Measurements from ENCODE around the gene HAAO. TPM values are rescaled to one million over a fixed set of nuclear protein-coding genes. Genes with fewer than 3 reads are reported as not detected.

The HAAO gene
- total and polyA plus RNA-seq, 2 experiments from 2014 or later: 2.6 to 3.2 TPM

DNA sequence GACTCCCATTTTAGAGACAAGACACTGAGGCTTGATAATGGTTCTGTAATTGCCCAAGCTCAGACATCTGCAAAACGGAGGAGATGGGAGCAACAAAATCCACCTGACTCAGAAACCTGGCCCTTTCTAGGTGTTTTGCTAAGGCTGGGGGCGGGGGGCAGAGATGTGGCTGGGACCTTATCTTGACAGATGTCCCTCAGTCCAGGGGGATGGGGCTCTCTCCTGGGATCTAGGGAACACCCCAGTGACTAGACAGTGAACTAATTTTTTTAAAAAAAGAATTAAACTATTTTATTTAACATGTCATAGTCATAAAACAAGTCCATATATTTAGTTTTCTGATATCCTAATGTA is 32.0 kb upstream of the HAAO start:
- Histone ChIP-seq H3K27ac (ENCODE audit: low read depth) (no peak overlapping the region), H3K79me2 (replicated peaks; ENCODE audit: insufficient read depth) (no peaks in the 10 kb centered on the region), H3K36me3 (ENCODE audit: insufficient read depth) (no peaks in the 10 kb centered on the region), H3F3A (replicated peaks; ENCODE audit: low read depth) (no peaks in the 10 kb centered on the region), H2AFZ (no peak overlapping the region), H3K4me1 (ENCODE audit: insufficient read depth) (no peaks in the 10 kb centered on the region), H3K4me3 (no peak overlapping the region), H4K20me1 (replicated peaks; ENCODE audit: insufficient read depth) (no peaks in the 10 kb centered on the region), H3K9me2 (ENCODE audit: insufficient read depth) (no peaks in the 10 kb centered on the region), H3K27me3 (ENCODE audit: insufficient read depth) (peaks cover 5% of the 10 kb centered on the region; the same call in 1 of the 2 replicates), H3K4me2 (no peak overlapping the region)
- ATAC-seq: no peak
- H3K36me3 Mint-ChIP-seq (ENCODE audit: low read depth): no peaks in the 10 kb centered on the region
- no peak overlapping the region for H3K27ac Mint-ChIP-seq
- H3K27me3 Mint-ChIP-seq (ENCODE audit: insufficient read depth, low read depth, poor library complexity): peaks cover 16% of the 10 kb centered on the region
- no peak overlapping the region for H3K4me3 Mint-ChIP-seq
- peaks cover 4% of the 10 kb centered on the region; the same call in 2 of the 3 replicates for H3K4me1 Mint-ChIP-seq
- H3K9me3 Mint-ChIP-seq: no peaks in the 10 kb centered on the region
- TF ChIP-seq, protein P1, sequence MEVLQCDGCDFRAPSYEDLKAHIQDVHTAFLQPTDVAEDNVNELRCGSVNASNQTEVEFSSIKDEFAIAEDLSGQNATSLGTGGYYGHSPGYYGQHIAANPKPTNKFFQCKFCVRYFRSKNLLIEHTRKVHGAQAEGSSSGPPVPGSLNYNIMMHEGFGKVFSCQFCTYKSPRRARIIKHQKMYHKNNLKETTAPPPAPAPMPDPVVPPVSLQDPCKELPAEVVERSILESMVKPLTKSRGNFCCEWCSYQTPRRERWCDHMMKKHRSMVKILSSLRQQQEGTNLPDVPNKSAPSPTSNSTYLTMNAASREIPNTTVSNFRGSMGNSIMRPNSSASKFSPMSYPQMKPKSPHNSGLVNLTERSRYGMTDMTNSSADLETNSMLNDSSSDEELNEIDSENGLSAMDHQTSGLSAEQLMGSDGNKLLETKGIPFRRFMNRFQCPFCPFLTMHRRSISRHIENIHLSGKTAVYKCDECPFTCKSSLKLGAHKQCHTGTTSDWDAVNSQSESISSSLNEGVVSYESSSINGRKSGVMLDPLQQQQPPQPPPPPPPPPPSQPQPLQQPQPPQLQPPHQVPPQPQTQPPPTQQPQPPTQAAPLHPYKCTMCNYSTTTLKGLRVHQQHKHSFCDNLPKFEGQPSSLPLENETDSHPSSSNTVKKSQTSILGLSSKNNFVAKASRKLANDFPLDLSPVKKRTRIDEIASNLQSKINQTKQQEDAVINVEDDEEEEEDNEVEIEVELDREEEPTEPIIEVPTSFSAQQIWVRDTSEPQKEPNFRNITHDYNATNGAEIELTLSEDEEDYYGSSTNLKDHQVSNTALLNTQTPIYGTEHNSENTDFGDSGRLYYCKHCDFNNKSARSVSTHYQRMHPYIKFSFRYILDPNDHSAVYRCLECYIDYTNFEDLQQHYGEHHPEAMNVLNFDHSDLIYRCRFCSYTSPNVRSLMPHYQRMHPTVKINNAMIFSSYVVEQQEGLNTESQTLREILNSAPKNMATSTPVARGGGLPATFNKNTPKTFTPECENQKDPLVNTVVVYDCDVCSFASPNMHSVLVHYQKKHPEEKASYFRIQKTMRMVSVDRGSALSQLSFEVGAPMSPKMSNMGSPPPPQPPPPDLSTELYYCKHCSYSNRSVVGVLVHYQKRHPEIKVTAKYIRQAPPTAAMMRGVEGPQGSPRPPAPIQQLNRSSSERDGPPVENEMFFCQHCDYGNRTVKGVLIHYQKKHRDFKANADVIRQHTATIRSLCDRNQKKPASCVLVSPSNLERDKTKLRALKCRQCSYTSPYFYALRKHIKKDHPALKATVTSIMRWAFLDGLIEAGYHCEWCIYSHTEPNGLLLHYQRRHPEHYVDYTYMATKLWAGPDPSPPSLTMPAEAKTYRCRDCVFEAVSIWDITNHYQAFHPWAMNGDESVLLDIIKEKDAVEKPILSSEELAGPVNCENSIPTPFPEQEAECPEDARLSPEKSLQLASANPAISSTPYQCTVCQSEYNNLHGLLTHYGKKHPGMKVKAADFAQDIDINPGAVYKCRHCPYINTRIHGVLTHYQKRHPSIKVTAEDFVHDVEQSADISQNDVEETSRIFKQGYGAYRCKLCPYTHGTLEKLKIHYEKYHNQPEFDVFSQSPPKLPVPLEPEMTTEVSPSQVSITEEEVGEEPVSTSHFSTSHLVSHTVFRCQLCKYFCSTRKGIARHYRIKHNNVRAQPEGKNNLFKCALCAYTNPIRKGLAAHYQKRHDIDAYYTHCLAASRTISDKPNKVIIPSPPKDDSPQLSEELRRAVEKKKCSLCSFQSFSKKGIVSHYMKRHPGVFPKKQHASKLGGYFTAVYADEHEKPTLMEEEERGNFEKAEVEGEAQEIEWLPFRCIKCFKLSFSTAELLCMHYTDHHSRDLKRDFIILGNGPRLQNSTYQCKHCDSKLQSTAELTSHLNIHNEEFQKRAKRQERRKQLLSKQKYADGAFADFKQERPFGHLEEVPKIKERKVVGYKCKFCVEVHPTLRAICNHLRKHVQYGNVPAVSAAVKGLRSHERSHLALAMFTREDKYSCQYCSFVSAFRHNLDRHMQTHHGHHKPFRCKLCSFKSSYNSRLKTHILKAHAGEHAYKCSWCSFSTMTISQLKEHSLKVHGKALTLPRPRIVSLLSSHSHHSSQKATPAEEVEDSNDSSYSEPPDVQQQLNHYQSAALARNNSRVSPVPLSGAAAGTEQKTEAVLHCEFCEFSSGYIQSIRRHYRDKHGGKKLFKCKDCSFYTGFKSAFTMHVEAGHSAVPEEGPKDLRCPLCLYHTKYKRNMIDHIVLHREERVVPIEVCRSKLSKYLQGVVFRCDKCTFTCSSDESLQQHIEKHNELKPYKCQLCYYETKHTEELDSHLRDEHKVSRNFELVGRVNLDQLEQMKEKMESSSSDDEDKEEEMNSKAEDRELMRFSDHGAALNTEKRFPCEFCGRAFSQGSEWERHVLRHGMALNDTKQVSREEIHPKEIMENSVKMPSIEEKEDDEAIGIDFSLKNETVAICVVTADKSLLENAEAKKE (CRISPR knock-in tag; IDR thresholded peaks at IDR 0.05): no peak
- no peak for DNase-seq (ENCODE audit: low spot score)

DNA sequence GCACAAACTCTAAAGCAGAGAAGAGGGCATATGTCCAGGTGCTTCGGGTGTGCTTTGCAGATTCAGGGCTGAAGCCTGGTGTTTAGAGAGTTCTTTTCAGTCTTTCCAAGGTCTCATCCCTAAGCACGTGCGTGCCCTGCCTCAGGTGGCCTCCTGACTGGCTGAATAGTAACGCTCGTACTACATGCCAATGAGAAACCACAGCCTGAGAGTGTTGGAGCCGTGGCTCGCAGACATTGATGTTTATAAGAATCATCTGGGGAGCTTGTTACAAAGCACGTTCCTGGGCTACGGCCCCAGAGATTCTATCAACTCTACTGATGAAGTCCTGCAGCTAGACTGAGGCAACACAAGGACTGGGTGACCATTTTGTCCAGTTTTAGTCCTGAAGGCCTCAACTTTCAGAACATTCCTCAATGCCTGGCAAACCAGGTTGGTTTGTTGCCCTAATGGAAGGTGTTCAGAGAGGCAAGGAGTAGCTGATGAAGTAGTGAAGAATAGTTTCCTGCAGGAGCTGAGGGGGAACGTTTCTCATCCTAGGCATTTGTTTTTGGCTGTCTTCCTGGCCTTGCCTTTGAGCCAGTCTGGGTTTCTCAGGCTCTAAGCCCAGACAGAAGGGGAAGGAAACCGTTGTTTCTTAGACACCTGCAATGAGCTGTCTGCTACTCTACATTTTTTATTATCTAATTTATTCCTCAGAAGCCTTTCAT is 31.5 kb upstream of the HAAO start:
- Histone ChIP-seq H3K27me3 (ENCODE audit: insufficient read depth) (peaks cover 5% of the 10 kb centered on the region; the same call in 1 of the 2 replicates), H3F3A (replicated peaks; ENCODE audit: low read depth) (no peaks in the 10 kb centered on the region), H3K27ac (ENCODE audit: low read depth) (no peak overlapping the region), H4K20me1 (replicated peaks; ENCODE audit: insufficient read depth) (no peaks in the 10 kb centered on the region), H2AFZ (no peak overlapping the region), H3K9me2 (ENCODE audit: insufficient read depth) (no peaks in the 10 kb centered on the region), H3K36me3 (ENCODE audit: insufficient read depth) (no peaks in the 10 kb centered on the region), H3K4me3 (no peak overlapping the region), H3K4me2 (no peak overlapping the region), H3K4me1 (ENCODE audit: insufficient read depth) (no peaks in the 10 kb centered on the region), H3K79me2 (replicated peaks; ENCODE audit: insufficient read depth) (no peaks in the 10 kb centered on the region)
- Mint-ChIP-seq H3K9me3 (peaks cover 3% of the 10 kb centered on the region; the same call in 1 of the 3 replicates), H3K4me3 (no peak overlapping the region), H3K36me3 (ENCODE audit: low read depth) (no peaks in the 10 kb centered on the region), H3K4me1 (peaks cover 4% of the 10 kb centered on the region; the same call in 2 of the 3 replicates), H3K27me3 (ENCODE audit: insufficient read depth, low read depth, poor library complexity) (peaks cover 16% of the 10 kb centered on the region), H3K27ac (no peak overlapping the region)
- ATAC-seq (no peak), DNase-seq (ENCODE audit: low spot score) (no peak)
- TF ChIP-seq STAT1 (IDR thresholded peaks at IDR 0.05; ENCODE audit: unreplicated experiment): no peak
- TF ChIP-seq, protein P2, sequence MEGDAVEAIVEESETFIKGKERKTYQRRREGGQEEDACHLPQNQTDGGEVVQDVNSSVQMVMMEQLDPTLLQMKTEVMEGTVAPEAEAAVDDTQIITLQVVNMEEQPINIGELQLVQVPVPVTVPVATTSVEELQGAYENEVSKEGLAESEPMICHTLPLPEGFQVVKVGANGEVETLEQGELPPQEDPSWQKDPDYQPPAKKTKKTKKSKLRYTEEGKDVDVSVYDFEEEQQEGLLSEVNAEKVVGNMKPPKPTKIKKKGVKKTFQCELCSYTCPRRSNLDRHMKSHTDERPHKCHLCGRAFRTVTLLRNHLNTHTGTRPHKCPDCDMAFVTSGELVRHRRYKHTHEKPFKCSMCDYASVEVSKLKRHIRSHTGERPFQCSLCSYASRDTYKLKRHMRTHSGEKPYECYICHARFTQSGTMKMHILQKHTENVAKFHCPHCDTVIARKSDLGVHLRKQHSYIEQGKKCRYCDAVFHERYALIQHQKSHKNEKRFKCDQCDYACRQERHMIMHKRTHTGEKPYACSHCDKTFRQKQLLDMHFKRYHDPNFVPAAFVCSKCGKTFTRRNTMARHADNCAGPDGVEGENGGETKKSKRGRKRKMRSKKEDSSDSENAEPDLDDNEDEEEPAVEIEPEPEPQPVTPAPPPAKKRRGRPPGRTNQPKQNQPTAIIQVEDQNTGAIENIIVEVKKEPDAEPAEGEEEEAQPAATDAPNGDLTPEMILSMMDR (conservative IDR thresholded peaks at IDR 0.05; ENCODE audit: low read depth in 2 of 2): no peak
- TF ChIP-seq, protein P3, sequence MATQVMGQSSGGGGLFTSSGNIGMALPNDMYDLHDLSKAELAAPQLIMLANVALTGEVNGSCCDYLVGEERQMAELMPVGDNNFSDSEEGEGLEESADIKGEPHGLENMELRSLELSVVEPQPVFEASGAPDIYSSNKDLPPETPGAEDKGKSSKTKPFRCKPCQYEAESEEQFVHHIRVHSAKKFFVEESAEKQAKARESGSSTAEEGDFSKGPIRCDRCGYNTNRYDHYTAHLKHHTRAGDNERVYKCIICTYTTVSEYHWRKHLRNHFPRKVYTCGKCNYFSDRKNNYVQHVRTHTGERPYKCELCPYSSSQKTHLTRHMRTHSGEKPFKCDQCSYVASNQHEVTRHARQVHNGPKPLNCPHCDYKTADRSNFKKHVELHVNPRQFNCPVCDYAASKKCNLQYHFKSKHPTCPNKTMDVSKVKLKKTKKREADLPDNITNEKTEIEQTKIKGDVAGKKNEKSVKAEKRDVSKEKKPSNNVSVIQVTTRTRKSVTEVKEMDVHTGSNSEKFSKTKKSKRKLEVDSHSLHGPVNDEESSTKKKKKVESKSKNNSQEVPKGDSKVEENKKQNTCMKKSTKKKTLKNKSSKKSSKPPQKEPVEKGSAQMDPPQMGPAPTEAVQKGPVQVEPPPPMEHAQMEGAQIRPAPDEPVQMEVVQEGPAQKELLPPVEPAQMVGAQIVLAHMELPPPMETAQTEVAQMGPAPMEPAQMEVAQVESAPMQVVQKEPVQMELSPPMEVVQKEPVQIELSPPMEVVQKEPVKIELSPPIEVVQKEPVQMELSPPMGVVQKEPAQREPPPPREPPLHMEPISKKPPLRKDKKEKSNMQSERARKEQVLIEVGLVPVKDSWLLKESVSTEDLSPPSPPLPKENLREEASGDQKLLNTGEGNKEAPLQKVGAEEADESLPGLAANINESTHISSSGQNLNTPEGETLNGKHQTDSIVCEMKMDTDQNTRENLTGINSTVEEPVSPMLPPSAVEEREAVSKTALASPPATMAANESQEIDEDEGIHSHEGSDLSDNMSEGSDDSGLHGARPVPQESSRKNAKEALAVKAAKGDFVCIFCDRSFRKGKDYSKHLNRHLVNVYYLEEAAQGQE (IDR thresholded peaks at IDR 0.05; ENCODE audit: unreplicated experiment): no peak
- TF ChIP-seq EZH2phosphoT487 (IDR thresholded peaks at IDR 0.05; ENCODE audit: unreplicated experiment): no peak
- no peak for TF ChIP-seq ZNF331 (CRISPR knock-in tag; IDR thresholded peaks at IDR 0.05; ENCODE audit: low read depth)
- TF ChIP-seq, protein P4, sequence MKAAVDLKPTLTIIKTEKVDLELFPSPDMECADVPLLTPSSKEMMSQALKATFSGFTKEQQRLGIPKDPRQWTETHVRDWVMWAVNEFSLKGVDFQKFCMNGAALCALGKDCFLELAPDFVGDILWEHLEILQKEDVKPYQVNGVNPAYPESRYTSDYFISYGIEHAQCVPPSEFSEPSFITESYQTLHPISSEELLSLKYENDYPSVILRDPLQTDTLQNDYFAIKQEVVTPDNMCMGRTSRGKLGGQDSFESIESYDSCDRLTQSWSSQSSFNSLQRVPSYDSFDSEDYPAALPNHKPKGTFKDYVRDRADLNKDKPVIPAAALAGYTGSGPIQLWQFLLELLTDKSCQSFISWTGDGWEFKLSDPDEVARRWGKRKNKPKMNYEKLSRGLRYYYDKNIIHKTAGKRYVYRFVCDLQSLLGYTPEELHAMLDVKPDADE (IDR thresholded peaks at IDR 0.05): no peak
- TF ChIP-seq JUNB (IDR thresholded peaks at IDR 0.05; ENCODE audit: unreplicated experiment): no peak
